Activated CD4-positive, CD25-positive, alpha-beta regulatory T cell treated with anti-CD3 and anti-CD28 coated beads, Interleukin-2, amount 50 U/mL, for 72 hours (primary cell): ENCODE measurements around the gene KCTD11.

ENCODE experiments used
- DNase-seq: peaks from one replicate; pipeline ENCODE4 v3.0.0; 2021

KCTD11 gene

GRCh38 chr17:7382901-7383300, 30.9 kb downstream of the KCTD11 start:
- DNase-seq: no peak

GRCh38 chr17:7383371-7383741, 31.4 kb downstream of the KCTD11 start:
- DNase-seq: no peak

- peak; percentile 78 for DNase-seq
Measured at GRCh38 chr17:7383742-7384488, 32.0 kb downstream of the KCTD11 start.

GRCh38 chr17:7384489-7385081, 32.6 kb downstream of the KCTD11 start:
- no peak for DNase-seq

- DNase-seq: no peak
Measured at GRCh38 chr17:7388856-7389255, 36.9 kb downstream of the KCTD11 start.

GRCh38 chr17:7389924-7390910, 38.3 kb downstream of the KCTD11 start:
- no peak for DNase-seq

- DNase-seq: no peak
Measured at GRCh38 chr17:7391307-7391706, 39.3 kb downstream of the KCTD11 start.

GRCh38 chr17:7392696-7393612, 41.0 kb downstream of the KCTD11 start:
- no peak for DNase-seq

- DNase-seq: no peak
Measured at GRCh38 chr17:7393613-7394451, 41.9 kb downstream of the KCTD11 start.

GRCh38 chr17:7394452-7395191, 42.7 kb downstream of the KCTD11 start, which contains the start of gene PLSCR3:
TSS of gene PLSCR3 (minus strand) at chr17:7394525. CDS start at chr17:7394110, 415 bp downstream.
- peak; percentile 88 for DNase-seq

- DNase-seq: no peak
Measured at GRCh38 chr17:7396147-7396546, 44.2 kb downstream of the KCTD11 start.

- no peak for DNase-seq
Measured at GRCh38 chr17:7398612-7399011, 46.6 kb downstream of the KCTD11 start.

GRCh38 chr17:7403043-7403726, 51.2 kb downstream of the KCTD11 start:
- DNase-seq: no peak

GRCh38 chr17:7403727-7403976, 51.7 kb downstream of the KCTD11 start:
- DNase-seq: no peak

GRCh38 chr17:7403977-7404736, 52.2 kb downstream of the KCTD11 start, which contains the start of gene TMEM256:
TSS of gene TMEM256 (minus strand) at chr17:7404097. CDS start at chr17:7404084, 13 bp downstream.
- peak; percentile 90 for DNase-seq
